Measurements from ENCODE around the gene WAC.

Gene WAC

GRCh38 chr10:28612877-28613276 lies 80.0 kb downstream of the WAC start:
- Histone ChIP-seq H3K9me3 (ENCODE audit: control insufficient read depth, low read length) (no peaks in the 10 kb centered on the region), H3K27ac (no peak overlapping the region), H3K4me3 (ENCODE audit: low read depth, low read length) (no peak overlapping the region), H3K9ac (no peak overlapping the region), H3K36me3 (ENCODE audit: control insufficient read depth, insufficient read depth, low read length) (no peaks in the 10 kb centered on the region), H3K4me2 (ENCODE audit: low read length) (no peak overlapping the region), H2AFZ (no peak overlapping the region), H3K4me1 (peaks cover 9% of the 10 kb centered on the region), H3K27me3 (ENCODE audit: control insufficient read depth, insufficient read depth, low read length) (no peaks in the 10 kb centered on the region), H3K79me2 (no peaks in the 10 kb centered on the region)
- TF ChIP-seq, protein P1, sequence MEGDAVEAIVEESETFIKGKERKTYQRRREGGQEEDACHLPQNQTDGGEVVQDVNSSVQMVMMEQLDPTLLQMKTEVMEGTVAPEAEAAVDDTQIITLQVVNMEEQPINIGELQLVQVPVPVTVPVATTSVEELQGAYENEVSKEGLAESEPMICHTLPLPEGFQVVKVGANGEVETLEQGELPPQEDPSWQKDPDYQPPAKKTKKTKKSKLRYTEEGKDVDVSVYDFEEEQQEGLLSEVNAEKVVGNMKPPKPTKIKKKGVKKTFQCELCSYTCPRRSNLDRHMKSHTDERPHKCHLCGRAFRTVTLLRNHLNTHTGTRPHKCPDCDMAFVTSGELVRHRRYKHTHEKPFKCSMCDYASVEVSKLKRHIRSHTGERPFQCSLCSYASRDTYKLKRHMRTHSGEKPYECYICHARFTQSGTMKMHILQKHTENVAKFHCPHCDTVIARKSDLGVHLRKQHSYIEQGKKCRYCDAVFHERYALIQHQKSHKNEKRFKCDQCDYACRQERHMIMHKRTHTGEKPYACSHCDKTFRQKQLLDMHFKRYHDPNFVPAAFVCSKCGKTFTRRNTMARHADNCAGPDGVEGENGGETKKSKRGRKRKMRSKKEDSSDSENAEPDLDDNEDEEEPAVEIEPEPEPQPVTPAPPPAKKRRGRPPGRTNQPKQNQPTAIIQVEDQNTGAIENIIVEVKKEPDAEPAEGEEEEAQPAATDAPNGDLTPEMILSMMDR (IDR thresholded peaks at IDR 0.05): no peak

DNA sequence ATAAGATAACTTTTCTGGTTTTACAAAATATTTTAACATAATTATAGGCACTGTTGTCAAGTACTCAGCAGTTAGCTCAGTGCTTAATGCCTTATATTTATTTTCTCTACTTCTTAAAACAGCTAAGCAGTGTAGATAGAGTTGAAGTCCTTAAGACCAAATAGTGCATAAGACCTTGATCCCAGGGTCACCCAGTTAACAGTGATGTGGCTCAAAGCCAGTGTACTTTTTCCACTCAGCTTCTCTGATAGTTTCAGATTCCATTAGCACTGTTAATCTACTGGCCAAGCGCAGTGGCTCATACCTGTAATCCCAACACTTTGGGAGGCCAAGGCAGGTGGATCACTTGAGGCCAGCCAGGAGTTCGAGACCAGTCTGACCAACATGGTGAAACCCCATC lies 83.6 kb downstream of the WAC start:
- Histone ChIP-seq H3K9me3 (ENCODE audit: control insufficient read depth, low read length) (no peaks in the 10 kb centered on the region), H3K27me3 (ENCODE audit: control insufficient read depth, insufficient read depth, low read length) (no peaks in the 10 kb centered on the region), H3K4me1 (peaks cover 11% of the 10 kb centered on the region), H2AFZ (no peak overlapping the region), H3K4me3 (ENCODE audit: low read depth, low read length) (no peak overlapping the region), H3K9ac (no peak overlapping the region), H3K36me3 (ENCODE audit: control insufficient read depth, insufficient read depth, low read length) (no peaks in the 10 kb centered on the region), H3K4me2 (ENCODE audit: low read length) (no peak overlapping the region), H3K79me2 (no peaks in the 10 kb centered on the region), H3K27ac (no peak overlapping the region)
- TF ChIP-seq, protein P1 (IDR thresholded peaks at IDR 0.05): no peak

DNA sequence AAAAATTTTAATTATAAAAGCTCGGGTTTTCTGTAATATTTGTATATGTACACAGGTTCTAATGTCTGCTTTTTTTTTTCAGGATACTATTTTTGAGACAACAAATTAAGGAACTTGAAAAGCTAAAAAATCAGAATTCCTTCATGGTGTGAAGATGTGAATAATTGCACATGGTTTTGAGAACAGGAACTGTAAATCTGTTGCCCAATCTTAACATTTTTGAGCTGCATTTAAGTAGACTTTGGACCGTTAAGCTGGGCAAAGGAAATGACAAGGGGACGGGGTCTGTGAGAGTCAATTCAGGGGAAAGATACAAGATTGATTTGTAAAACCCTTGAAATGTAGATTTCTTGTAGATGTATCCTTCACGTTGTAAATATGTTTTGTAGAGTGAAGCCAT lies 86.5 kb downstream of the WAC start:
- H3K9ac ChIP-seq: no peak overlapping the region
- H3K9me3 ChIP-seq (ENCODE audit: control insufficient read depth, low read length): no peaks in the 10 kb centered on the region
- no peaks in the 10 kb centered on the region for H3K79me2 ChIP-seq
- H2AFZ ChIP-seq: no peak overlapping the region
- H3K4me1 ChIP-seq: peaks cover 15% of the 10 kb centered on the region
- no peak overlapping the region for H3K27ac ChIP-seq
- H3K4me2 ChIP-seq (ENCODE audit: low read length): peak overlapping the region; percentile 9
- H3K36me3 ChIP-seq (ENCODE audit: control insufficient read depth, insufficient read depth, low read length): no peaks in the 10 kb centered on the region
- TF ChIP-seq, protein P1 (IDR thresholded peaks at IDR 0.05): no peak
- no peaks in the 10 kb centered on the region for H3K27me3 ChIP-seq (ENCODE audit: control insufficient read depth, insufficient read depth, low read length)
- no peak overlapping the region for H3K4me3 ChIP-seq (ENCODE audit: low read depth, low read length)

GRCh38 chr10:28620251-28620650 lies 87.3 kb downstream of the WAC start:
- Histone ChIP-seq H3K27ac (no peak overlapping the region), H3K9ac (no peak overlapping the region), H3K79me2 (no peaks in the 10 kb centered on the region), H3K27me3 (ENCODE audit: control insufficient read depth, insufficient read depth, low read length) (no peaks in the 10 kb centered on the region), H3K9me3 (ENCODE audit: control insufficient read depth, low read length) (no peaks in the 10 kb centered on the region), H3K36me3 (ENCODE audit: control insufficient read depth, insufficient read depth, low read length) (no peaks in the 10 kb centered on the region), H3K4me3 (ENCODE audit: low read depth, low read length) (no peak overlapping the region), H3K4me1 (peaks cover 12% of the 10 kb centered on the region), H3K4me2 (ENCODE audit: low read length) (no peak overlapping the region), H2AFZ (no peak overlapping the region)
- TF ChIP-seq, protein P1 (IDR thresholded peaks at IDR 0.05): no peak

GRCh38 chr10:28623483-28623882 lies 90.6 kb downstream of the WAC start:
- Histone ChIP-seq H3K9ac (no peak overlapping the region), H3K36me3 (ENCODE audit: control insufficient read depth, insufficient read depth, low read length) (no peaks in the 10 kb centered on the region), H3K79me2 (no peaks in the 10 kb centered on the region), H3K27me3 (ENCODE audit: control insufficient read depth, insufficient read depth, low read length) (no peaks in the 10 kb centered on the region), H2AFZ (no peak overlapping the region), H3K4me2 (ENCODE audit: low read length) (no peak overlapping the region), H3K4me3 (ENCODE audit: low read depth, low read length) (no peak overlapping the region), H3K27ac (no peak overlapping the region), H3K4me1 (peaks cover 16% of the 10 kb centered on the region), H3K9me3 (ENCODE audit: control insufficient read depth, low read length) (no peaks in the 10 kb centered on the region)
- TF ChIP-seq, protein P1 (IDR thresholded peaks at IDR 0.05): no peak

All from parathyroid adenoma (tissue), 2 donors.